ENCODE data around the gene CCDC171.
"Not testable (repeated sequence)": the region's sequence is repeated elsewhere in the genome, so short reads cannot be mapped to it uniquely, and the experiment has no call there.

Gene CCDC171

DNA sequence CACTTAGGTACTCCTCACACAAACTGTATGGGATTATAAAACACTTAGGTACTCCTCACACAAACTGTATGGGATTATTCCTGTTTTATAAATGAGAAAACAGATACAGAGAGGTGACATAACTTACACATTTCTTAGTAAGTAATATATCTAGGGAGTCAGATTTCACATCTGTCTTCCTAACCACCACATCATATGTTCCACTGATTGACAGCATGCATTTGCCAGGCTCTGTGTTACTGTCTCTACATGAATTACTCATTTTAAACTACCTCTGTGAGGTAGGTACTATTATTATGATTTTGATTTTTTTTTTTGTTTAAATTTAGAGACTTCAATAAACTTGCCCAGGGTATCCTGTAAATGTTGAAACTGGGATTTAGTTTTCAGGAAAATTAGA lies 232.7 kb downstream of the CCDC171 start:
- TF ChIP-seq, protein P1, sequence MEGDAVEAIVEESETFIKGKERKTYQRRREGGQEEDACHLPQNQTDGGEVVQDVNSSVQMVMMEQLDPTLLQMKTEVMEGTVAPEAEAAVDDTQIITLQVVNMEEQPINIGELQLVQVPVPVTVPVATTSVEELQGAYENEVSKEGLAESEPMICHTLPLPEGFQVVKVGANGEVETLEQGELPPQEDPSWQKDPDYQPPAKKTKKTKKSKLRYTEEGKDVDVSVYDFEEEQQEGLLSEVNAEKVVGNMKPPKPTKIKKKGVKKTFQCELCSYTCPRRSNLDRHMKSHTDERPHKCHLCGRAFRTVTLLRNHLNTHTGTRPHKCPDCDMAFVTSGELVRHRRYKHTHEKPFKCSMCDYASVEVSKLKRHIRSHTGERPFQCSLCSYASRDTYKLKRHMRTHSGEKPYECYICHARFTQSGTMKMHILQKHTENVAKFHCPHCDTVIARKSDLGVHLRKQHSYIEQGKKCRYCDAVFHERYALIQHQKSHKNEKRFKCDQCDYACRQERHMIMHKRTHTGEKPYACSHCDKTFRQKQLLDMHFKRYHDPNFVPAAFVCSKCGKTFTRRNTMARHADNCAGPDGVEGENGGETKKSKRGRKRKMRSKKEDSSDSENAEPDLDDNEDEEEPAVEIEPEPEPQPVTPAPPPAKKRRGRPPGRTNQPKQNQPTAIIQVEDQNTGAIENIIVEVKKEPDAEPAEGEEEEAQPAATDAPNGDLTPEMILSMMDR (IDR thresholded peaks at IDR 0.05; ENCODE audit: low read depth, low read length): no peak
- DNase-seq (ENCODE audit: extremely low read depth, low read depth): no peak

DNA sequence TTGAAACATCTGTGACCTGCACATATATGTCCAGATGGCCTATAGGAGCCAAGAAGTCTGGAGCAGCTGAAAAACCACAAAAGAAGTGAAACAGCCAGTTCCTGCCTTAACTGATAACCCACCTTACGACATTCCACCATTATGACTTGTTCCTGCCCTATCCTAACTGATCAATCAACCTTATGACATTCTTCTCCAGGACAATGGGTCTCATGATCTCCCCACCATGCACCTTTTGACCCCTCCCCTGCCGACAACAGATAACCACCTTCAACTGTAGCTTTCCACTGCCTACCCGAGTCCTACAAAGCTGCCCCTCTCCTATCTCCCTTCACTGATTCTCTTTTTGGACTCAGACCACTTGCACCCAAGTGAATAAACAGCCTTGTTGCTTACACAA lies 233.8 kb downstream of the CCDC171 start:
- TF ChIP-seq, protein P1 (IDR thresholded peaks at IDR 0.05; ENCODE audit: low read depth, low read length): no peak
- no peak for DNase-seq (ENCODE audit: extremely low read depth, low read depth)

DNA sequence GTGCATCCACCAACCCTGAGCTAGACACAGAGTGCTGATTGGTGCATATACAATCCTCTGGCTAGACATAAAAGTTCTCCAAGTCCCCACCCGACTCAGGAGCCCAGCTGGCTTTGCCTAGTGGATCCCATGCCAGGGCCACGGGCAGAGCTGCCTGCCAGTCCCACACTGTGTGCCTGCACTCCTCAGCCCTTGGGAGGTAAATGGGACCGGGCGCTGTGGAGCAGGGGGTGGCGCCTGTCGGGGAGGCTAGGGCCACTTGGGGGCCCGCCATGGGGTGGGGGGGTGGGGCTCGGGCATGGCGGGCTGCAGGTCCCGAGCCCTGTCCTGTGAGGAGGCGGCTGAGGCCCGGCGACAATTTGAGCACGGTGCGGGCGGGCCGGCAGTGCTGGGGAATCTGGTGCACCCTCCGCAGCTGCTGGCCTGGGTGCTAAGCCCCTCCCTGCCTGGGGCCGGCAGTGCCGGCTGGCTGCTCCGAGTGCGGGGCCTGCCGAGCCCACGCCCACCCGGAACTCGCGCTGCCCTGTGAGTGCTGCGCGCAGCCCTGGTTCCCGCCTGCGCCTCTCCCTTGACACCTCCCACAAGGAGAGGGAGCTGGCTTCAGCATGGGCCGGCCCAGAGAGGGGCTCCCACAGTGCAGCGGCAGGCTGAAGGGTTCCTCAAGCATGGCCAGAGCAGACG lies 257.5 kb downstream of the CCDC171 start:
- not testable (repeated sequence) for DNase-seq (ENCODE audit: extremely low read depth, low read depth)

DNA sequence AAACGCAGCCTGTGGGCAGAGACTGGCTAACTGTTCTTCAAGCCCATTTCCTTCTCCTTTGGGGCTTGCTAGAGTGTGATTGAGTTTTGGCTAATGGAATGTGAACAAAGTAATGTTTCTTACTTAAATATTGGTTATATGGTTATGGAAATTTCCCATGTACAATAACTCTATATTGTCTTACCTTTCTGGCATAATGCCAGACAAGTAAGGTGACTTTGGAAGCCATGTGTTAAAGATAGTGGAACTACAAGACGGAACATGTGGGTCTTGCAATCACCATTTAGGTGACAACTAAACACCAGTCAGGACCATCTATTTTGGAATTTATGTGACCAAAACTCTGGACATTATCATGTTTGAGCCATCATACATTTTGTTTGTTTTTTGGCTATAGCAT lies 260.2 kb downstream of the CCDC171 start:
- TF ChIP-seq, protein P1 (IDR thresholded peaks at IDR 0.05; ENCODE audit: low read depth, low read length): no peak
- DNase-seq (ENCODE audit: extremely low read depth, low read depth): no peak

DNA sequence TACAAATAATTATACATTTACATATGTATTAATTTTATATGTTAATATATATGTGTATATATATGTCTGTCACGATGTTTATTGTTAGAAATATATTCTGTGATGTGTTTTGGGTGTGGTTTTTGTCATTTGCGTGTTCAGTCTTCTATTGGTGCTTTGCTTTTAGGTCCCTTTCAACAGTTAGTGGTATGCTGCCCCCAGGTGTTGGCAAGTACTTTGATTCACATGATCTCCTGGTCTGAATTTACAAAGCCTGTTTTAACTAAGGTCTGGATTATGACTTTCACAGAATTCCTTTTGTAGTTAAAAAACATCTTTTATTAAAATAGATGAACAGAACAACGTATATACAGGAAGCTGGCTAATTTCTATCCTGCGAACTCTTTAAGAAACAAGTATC lies 271.5 kb downstream of the CCDC171 start:
- no peak for DNase-seq (ENCODE audit: extremely low read depth, low read depth)

DNA sequence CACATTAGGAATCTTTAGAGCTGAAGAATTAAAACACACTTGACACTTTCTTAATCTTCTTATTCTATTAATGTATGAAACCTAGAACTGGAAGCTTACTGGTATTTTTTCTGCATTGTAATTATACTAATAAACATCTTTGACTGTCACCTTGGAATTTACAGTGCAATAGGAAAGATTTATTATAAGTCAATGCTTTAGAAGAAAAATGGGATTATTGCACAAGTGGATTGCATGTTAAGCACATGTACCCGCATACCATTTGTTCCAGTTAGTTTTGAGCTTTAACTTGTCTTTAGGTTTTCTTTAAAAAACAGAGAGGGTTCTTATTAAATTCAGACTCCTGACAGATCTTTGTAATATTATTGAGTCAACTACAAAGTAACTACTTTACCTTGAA lies 278.5 kb downstream of the CCDC171 start:
- no peak for DNase-seq (ENCODE audit: extremely low read depth, low read depth)
- TF ChIP-seq, protein P1 (IDR thresholded peaks at IDR 0.05; ENCODE audit: low read depth, low read length): no peak

More for the DNA sequence above, 271.5 kb downstream of the CCDC171 start:
- TF ChIP-seq, protein P1 (IDR thresholded peaks at IDR 0.05; ENCODE audit: low read depth, low read length): no peak; the same call in none of the 2 replicates

DNA sequence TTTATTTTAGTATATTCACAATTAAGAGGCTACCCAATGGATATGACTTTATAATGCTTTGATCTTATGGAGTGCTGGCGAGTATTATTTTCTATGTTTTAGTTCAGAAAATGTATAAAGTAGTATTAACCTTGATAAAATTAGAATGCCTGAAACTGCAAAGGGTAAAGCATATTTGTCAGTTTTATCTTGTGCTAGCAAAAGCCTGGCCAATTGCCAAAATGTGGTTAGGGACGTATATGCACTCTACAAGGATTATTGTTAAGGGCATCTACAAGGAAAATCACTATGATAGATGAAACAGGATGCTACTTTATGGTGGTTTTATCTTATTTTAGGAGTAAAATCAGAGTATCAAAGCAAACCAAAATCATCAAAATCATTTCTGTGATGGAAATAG lies 281.7 kb downstream of the CCDC171 start:
- TF ChIP-seq, protein P1 (IDR thresholded peaks at IDR 0.05; ENCODE audit: low read depth, low read length): no peak
- no peak for DNase-seq (ENCODE audit: extremely low read depth, low read depth)

DNA sequence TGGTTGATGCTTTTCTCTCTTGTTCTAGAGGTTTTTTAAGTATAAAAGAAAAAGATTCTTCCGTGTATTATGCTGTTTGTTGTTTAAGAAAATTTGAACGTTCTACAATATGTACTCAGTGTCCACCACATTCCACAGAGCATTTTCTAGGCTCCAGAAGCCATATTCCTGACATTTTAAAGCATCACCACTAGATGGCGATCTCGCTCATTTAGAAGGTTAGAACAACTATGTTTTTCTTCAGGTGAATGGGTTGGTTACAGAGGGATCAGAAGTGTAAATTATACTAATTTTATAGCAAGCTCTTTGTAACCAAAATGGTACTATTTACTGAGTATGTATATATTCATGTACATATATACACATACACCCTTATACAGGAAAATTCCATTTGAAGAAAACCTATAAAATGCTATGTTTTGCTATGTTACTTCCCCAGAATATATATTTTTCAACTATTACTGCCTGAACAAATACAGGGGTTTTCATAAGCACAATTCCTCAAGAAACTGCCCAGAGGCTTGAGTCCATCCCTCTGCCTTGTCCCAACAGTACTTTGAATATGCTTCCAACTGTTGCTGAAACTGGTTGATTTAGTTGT lies 284.3 kb downstream of the CCDC171 start:
- DNase-seq (ENCODE audit: extremely low read depth, low read depth): peak; percentile 12
- TF ChIP-seq, protein P1 (IDR thresholded peaks at IDR 0.05; ENCODE audit: low read depth, low read length): peak; percentile 66
